NCI-H748 (cell line): ENCODE results near the gene HADH.
A peak's percentile ranks its signal among the peaks of the same experiment; 100 is the strongest.

Source experiments
- DNase-seq: peaks from one replicate; lab custom pipeline; 2025; ENCODE audit not compliant: unreplicated experiment; lab: John Stamatoyannopoulos, UW

HADH gene

DNA sequence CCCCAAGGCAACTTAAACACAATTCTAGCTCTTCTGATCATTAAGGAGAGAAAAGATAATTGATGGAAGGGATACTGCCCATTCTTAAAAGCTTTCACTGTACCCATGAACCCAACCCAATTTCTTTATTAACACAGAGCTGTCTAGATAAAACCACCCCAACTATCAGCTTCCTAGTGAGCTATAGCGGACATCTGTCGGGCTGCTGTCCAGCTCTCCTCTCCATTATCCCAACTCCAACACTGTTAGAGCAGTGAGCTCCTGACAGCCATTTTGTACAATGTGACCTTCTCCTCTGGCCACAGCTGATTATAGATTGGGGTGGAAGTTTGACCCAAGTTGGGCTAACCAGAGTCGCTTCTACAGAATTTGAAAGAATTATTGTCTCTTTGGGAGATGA, 66.1 kb downstream of the HADH start:
- DNase-seq, result no peak

DNA sequence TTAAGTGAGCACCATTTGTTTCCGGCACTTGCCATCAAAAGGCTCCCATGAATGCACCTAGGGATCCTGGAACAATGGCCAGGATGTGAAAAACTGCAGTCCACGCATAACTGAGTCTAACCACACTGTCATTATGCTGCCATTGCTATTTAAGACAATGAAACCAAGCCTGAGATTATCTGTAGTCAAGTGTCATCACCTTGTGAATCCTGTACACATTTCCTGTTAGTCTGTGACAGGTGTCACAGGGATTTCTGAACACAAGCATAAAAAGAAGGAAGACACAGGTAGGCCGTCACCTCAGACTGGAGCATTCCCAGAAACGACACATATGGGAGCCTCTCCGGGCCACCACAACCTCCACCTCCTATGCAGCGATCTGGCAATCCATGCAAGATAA, 66.7 kb downstream of the HADH start:
- DNase-seq, result no peak

DNA sequence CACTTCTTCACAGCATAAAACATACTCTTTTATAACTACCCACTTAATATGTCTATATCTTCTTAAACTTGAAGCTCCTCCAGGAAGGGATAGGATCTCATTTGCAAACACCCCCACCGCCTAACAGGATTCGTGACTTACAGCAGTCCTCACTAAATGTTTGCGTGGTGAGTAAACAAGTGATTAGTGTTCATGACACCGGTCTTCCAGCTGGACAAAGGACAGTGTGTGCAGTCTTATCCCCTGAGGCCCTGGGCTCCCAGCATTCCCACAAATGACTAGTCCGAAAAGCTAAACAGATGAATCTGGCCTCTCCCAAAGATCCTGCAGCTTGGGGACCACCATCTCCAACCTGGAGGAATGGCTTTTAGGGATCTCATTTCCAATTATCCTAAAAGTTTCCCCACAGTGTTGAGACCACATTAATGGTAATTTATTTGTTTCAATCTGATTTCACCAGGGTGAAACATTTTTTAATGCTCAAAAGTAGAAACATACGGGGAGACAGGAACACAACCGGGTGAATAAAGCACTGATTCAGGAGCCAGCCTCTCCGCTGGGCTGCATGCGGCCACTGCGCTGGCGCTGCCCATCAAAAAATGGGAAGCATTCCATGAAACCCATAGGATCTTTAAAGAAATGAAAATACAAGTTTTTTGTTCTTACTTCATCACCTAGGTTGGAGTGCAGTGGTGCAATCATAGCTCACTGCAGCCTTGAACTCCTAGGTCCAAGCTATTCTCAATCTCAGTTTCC, 69.2 kb downstream of the HADH start:
- DNase-seq, result peak; percentile 57

GRCh38 chr4:108060164-108060563, 70.5 kb downstream of the HADH start:
- DNase-seq, result peak; percentile 51

DNA sequence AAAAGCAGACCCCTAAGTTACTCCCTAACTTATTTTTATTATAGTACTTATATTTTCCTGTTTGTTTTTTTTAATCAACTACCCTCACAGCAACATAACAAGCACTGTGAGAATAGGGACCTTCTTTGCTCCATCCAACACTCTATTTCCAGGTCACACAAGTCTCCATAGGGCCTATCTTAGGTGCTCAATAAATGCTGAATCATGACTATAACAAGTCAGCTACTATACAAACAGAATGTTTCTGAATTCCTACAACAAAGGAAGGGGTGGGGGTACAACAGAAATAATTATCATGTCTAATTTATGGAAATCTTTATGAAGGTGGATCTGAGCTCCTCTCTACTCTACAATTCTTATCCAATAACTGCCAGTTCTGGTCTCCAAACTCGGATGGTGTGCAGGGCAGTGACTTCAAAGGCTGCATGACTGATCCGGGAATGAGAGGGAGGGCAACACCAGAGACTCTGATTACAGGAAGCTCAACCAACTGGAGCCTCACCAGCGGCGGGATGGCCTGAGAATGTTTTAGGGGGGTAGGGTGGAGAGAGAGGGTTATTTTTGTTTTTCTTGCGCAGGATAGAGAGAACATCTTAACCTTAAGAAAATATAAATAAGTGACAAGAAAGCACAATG, 71.1 kb downstream of the HADH start:
- DNase-seq, result no peak

DNA sequence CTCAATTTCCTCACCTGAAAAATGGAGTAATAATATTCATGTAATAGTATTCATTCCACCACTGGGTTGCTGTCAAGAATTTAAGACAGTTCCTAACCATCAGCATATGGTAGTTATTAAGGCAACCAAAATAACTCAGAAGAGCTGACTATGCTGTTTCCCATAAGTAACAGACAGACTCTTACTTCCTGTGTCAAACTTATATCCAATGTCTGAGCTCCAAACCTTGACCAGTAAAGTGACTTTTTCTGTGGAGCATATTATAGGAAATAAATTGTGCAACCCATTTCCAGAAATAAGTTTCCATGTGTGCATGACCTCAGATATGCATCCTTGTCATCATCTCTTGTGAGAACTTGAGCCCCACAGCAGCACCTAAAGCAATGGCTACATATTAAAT, 78.8 kb downstream of the HADH start:
- DNase-seq, result no peak

- DNase-seq, result no peak
Observed at GRCh38 chr4:108070775-108071174, 81.1 kb downstream of the HADH start.

- DNase-seq, result peak; percentile 94
Observed at GRCh38 chr4:108072300-108072699, 82.6 kb downstream of the HADH start.

DNA sequence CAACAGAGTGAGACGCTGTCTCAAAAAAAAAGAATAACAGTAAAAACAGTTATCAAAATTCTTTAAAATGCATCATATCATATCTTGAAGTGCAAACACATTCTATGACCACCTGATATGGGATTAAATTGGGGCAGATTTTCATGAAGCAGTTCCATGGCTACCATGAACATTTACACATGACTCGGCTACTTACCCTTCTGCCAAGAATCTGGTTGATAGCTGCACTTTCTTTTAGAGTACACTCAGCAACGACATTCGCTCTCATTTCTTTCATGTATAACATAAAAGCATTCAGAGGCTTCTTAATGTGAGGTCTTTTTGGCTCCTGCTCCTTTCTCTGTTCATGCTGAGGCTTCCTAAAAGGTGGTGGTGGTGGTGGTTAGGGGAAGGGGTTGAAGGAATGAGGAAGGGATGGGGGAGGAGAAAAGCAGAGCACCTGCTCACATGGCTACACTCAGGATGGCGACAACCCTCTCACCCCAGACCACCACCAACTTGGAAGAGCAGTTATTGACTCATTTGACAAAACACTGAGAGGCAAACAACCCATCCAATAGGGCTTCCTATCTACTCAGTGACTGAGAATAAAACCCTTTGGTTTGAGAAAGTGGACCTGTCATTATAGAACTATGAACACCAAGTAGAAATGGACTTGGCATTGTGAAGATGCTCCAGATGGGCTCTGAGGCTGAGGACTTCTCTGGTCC, 88.5 kb downstream of the HADH start:
- DNase-seq, result no peak

DNA sequence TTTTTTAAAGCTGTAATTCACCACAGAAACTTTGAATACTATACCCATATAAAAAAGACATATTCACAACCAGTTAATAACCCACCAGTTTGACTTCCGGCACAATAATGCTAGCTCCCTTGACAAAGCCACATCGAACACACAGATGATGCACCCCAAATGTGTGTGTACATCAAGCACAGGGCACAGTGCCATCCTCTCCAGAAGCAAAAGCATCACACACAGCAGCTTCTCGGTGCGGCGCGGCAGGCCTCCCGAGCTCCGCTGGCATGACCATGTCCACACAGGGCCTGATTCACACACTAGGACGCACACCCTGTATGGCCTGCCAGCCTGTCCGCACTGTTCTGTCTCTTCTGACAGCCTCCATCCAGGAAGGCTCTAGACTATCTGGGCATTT, 91.1 kb downstream of the HADH start:
- DNase-seq, result no peak

- DNase-seq, result no peak
Observed at GRCh38 chr4:108081256-108081655, 91.6 kb downstream of the HADH start.
